LNCaP clone FGC (cell line): ENCODE data around the gene TFCP2L1.

Experiments used
- DNase-seq: peaks from one replicate; pipeline ENCODE4 v3.0.0-alpha.2; 2011; ENCODE audit warnings: low read depth
- H3K4me3 ChIP-seq: 2 replicates; pipeline ENCODE4 v1.5.1; 2011; ENCODE audit warnings: mild to moderate bottlenecking, low read depth, low read length, control low read depth
- CTCF ChIP-seq: IDR thresholded peaks from 2 replicates; pipeline ENCODE4 v1.5.1; 2012; ENCODE audit warnings: mild to moderate bottlenecking; ENCODE audit not compliant: control insufficient read depth, insufficient read depth; ENCODE audit errors: extremely low read depth

The TFCP2L1 gene

GRCh38 chr2:121254748-121255147 lies 30.3 kb downstream of the TFCP2L1 start:
- no peak overlapping the region for H3K4me3 ChIP-seq
- no peak for TF ChIP-seq CTCF
- no peak for DNase-seq

GRCh38 chr2:121253674-121254240 lies 31.2 kb downstream of the TFCP2L1 start:
- no peak for TF ChIP-seq CTCF
- no peak overlapping the region for H3K4me3 ChIP-seq
- DNase-seq, result no peak

- no peak for TF ChIP-seq CTCF
- H3K4me3 ChIP-seq, result no peak overlapping the region
Measured at GRCh38 chr2:121253021-121253673, 31.9 kb downstream of the TFCP2L1 start.

GRCh38 chr2:121251497-121251896 lies 33.5 kb downstream of the TFCP2L1 start:
- no peak for DNase-seq

More at GRCh38 chr2:121253021-121253673, 31.9 kb downstream of the TFCP2L1 start:
- no peak for DNase-seq

GRCh38 chr2:121248766-121249343 lies 36.1 kb downstream of the TFCP2L1 start:
- DNase-seq, result no peak
- no peak for TF ChIP-seq CTCF
- H3K4me3 ChIP-seq, result no peak overlapping the region

More at GRCh38 chr2:121251497-121251896, 33.5 kb downstream of the TFCP2L1 start:
- TF ChIP-seq CTCF, result no peak
- H3K4me3 ChIP-seq, result no peak overlapping the region

- H3K4me3 ChIP-seq, result no peak overlapping the region
- no peak for DNase-seq
- no peak for TF ChIP-seq CTCF
Measured at GRCh38 chr2:121247971-121248370, 37.0 kb downstream of the TFCP2L1 start.
